Activated CD4-positive, alpha-beta T cell treated with anti-CD3 and anti-CD28 coated beads, Interleukin-2, amount 50 U/mL, for 16 hours (primary cell): ENCODE data around the gene VENTX.

Source experiments
- DNase-seq: peaks from one replicate; pipeline ENCODE4 v3.0.0-alpha.2; 2020

Gene VENTX

DNA sequence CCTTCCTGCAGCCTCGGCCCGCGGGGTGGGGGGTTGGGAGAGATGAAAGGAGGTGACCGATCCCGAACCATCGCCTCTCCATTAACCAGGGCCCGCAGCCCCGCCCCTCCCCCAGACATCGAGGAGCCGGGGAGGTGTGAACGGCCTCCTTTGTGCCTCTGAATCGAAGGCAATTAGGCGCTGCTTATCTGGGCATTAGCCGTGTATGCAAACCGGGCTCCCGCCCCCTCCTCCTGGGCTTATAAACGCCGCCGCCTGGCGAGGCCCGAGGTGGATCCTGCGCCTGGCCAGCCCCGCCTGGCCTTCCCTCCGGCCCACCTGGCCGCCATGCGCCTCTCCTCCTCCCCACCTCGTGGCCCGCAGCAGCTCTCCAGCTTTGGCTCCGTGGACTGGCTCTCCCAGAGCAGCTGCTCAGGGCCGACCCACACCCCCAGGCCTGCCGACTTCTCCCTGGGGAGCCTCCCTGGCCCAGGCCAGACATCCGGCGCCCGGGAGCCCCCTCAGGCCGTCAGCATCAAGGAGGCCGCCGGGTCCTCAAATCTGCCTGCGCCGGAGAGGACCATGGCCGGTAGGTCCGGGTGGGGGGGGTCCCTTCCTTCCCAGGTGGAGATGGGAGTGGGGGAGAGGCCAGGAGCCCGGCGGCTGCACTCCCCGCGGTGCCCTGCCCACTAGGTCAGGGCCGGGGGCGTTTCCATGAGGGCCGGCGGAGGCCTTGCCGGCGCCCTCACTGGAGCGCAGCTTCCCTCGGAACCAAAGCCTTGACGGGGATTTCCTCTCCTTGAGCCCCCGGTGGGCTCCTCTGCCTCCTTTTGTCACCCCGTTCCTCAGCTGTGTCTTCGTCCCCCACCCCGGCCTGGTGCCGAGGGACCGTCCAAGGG lies at the start of gene VENTX:
TSS of gene VENTX (plus strand) at position 268 of the 878 bp plus-strand sequence. CDS start at position 328, 60 bp downstream.
- DNase-seq: no peak

GRCh38 chr10:133187906-133188681 lies 49.6 kb upstream of the VENTX start:
- no peak for DNase-seq

DNA sequence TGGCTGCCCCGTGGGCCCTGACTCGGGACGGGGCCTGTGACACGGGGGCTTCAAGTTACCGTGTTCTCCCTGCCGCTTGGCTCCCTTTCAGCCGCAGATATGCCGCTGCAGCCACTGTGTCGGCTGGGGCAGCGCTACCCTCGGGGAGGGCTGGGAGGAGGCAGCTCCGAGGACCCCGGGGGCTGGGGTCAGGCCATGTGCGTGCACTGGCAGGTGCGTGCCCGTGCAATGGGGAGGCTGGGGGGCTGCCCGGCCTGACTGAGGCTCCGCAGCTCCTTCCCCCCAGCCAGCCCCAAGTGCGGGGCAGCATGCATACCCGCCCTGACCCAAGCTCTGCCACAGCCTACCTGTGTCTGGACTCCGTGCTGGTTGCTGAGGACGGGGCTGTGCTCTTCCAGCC lies 48.4 kb upstream of the VENTX start:
- DNase-seq: no peak

- DNase-seq: no peak
Observed at GRCh38 chr10:133189726-133190125, 47.9 kb upstream of the VENTX start.

GRCh38 chr10:133190225-133190624 lies 47.4 kb upstream of the VENTX start:
- DNase-seq: no peak

GRCh38 chr10:133191651-133192050 lies 46.0 kb upstream of the VENTX start:
- no peak for DNase-seq

DNA sequence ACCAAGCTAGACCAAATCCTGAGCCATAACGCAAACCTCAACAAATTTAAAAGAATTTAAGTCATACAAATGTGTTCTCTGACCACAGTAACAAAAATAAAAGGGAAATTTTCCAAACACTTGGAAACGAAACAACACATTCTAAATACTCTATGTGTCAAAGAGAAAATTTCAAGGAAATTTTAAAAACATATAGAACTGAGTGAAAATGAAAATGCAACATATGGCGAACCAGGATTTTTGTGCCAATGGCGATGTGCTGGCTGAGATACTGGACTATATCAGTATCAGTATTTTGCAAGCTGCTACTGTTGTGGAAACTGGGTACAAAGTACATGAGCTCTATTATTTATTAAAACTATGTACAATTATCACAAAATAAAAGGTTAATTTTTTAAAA lies 43.5 kb upstream of the VENTX start:
- DNase-seq: no peak

DNA sequence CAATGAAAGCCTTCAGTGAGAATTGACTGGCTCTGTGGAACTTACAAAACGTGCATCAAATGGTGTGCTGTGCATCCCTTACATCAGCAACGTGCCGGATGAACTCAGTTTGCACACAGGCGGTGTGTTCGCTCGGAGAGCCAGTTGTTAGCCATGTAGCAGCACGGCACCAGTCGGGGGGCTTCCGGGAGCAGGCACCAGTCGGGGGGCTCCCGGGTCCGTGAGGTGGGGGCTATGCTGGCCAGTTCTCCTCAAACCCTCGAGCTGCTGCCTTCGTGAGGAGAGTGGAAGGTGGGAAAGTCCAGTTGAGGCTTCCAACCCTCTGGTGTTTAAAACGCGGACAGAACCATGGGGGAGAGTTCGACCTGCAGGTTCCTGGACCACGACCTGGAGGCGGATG lies 42.6 kb upstream of the VENTX start:
- no peak for DNase-seq

DNA sequence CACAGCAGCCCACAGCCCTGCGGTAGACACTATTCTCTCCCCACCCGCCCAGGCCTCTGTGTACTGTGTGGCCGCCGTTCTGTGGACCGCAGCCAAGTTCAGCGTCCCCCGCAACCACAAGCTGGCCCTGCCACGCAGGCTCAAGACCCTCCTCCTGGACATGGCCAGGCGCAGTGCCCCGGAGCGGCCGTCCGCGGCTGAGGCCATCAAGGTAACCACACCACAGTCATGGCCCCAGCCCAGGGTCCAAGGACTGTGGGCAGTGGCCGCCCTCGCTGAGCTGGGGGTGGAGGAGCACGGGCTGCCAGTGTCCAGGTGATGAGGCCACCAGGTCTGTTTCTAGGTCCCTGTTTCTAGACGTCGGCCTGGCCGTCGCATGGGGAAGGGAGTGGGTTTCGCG lies 42.0 kb upstream of the VENTX start:
- no peak for DNase-seq

DNA sequence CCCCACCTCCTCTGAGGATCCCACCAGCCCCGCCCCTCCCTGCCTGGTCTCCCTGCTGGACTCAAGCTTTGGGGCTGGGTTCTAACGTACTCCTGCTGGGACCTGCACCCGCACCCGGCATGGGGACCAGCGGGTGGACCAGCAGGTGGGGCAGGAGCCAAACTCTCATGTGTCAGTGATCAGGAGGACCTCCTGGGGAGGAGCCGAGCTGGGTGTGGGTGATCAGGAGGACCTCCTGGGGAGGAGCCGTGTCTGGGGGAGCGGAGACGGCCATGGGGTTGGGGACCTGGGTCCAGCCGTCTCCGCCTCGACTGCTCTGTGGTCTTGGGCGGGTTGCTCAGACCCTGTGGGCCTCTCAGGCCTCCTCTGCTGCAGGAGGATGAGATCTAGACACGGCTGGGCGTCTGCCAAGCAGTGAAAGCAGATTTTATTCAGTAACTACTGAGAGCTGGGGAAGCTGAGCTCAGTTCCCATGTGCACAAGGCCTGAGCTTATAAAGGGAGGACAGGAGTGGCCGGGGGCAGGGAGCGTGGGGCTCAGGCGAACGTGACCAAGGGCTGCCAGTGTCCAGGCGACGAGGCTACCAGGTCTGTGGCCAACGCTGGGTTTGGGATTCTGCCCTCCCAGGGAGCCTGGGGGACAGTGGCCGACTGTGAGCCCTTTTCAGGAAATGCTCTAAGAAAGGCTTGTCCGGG lies 41.3 kb upstream of the VENTX start:
- DNase-seq: no peak

DNA sequence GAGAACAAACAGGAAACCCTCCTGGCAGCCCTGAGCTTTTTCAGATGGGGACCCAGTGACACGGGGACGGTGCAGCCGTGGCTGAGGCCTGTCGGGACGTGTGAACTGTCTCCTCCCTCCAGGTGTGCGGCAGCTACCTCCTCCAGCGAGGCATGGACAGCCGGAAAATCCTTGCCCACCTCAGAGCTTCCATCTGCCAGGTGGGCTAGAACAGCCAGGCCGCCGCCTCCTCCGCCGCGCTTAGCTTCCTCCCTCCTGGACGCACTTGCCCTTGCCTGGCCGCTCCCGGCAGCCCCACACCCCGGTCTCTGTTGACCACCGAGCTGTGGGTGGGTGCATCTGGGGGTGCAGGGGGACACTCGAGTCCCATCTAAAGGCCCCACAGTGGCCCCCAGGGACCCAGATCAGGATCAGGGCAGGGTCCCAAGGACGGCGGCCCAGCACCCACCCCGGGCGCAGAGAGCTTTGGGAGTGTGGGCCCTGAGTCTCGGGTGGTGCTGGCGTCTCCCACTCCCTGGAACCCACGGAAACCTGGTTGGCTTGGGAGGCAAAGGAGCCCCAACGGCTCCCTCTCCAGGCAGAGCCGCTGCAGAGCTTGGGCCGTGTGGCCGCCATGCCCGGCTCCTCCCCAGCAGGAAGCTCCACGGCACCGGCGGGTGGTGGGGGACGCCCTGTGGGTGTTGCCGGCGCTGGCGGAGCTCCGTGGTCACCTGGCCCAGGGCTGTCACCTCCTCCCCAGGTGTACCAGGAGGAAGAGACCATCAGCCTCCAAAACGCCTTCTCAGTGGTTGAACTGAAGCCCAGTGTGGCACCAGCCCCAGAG lies 40.5 kb upstream of the VENTX start:
- DNase-seq: no peak

DNA sequence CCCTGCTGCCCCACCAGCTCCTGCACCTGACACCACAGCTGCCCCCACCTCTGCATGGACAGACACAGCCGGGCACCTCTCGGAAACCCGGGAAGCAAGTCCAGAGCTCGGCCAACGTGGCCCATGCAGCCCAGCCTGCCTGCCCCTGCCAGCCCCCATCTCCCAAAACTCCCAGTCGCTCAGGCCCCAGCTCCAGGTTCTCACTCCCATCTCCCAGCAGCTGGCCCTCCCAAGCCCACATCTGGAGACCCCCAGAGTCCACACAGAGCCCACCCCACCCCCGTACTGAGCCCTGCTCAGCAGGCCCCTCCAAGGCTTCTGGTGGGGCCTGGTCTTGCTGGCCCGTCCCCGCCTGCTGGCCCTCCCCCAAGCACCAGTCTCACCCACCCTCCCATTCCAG lies 39.9 kb upstream of the VENTX start:
- DNase-seq: no peak

DNA sequence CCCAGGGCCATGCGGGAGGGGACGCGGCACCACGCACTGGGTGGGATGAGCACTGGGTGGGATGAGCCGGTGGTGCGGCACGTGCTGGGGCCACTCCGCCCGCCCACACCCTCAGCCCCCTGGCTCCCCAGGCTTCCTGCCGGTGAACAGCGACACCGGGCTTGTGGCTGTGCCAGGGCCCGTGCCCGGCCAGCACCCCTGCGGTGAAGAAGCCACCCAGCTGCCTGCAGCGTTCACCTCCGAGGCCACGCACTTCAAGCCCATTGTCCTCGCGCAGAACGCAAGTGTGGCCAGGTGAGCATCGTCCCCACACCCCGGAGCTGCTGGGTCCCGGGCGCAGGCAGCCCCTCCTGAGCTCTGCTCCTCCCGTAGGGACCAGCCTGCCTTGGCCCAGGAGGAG lies 39.4 kb upstream of the VENTX start:
- no peak for DNase-seq

GRCh38 chr10:133198621-133199487 lies 38.8 kb upstream of the VENTX start:
- no peak for DNase-seq

DNA sequence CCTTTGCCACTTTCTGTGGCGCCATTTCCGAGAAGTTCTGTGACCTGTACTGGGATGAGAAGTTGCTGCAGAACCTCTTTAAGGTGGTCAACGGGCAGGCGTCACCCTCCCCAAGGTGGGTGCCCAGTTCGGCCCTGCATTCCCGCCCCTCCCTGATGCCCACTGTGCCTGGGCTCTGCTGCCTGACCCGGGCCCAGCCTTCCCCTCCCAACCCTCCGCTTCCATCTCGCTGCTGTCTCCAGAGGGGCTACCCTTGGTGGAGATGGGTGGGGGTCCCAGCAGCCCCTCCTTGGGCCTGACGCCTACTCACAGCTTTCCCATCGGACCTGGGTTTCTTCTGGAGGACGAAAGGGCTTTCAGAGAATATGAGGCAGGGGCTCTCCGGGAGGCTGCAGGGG lies 38.2 kb upstream of the VENTX start:
- no peak for DNase-seq

- no peak for DNase-seq
Observed at GRCh38 chr10:133199992-133200611, 37.6 kb upstream of the VENTX start.

- no peak for DNase-seq
Observed at GRCh38 chr10:133200621-133201031, 37.0 kb upstream of the VENTX start.

DNA sequence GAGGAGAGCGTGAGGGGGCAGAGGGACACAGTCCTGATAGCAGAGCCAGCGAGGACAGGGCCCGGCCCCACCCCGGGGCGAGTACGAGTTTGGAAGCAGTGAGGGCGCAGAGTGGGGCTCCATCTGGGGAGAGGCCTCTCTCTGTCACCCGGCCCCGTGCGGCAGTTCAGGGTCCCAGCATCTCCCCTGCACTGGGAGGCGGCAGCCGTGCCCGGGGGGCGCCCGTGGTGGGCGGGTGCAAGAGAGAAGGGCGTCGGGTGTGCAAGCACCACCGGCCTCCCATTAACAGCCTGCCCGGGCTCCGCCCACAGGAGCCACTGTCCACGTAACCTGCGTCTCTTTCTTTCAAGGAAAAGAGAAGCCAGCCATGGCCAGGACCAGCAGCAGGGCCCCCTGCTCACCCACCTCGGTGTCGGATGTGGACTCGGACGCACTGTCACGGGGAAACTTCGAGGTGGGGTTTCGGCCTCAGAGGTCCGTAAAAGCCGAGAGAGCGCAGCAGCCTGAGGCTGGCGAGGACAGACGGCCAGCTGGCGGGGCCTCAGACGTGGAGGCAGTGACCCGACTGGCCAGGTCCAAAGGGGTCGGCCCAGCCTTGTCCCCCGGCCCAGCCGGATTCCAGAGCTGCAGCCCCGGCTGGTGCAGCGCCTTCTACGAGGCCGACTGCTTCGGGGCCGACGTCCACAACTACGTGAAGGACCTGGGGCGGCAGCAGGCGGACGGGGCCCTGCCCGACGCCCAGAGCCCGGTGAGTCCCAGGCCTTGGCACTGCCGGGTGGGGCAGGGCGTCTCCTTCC lies 36.3 kb upstream of the VENTX start:
- DNase-seq: no peak

DNA sequence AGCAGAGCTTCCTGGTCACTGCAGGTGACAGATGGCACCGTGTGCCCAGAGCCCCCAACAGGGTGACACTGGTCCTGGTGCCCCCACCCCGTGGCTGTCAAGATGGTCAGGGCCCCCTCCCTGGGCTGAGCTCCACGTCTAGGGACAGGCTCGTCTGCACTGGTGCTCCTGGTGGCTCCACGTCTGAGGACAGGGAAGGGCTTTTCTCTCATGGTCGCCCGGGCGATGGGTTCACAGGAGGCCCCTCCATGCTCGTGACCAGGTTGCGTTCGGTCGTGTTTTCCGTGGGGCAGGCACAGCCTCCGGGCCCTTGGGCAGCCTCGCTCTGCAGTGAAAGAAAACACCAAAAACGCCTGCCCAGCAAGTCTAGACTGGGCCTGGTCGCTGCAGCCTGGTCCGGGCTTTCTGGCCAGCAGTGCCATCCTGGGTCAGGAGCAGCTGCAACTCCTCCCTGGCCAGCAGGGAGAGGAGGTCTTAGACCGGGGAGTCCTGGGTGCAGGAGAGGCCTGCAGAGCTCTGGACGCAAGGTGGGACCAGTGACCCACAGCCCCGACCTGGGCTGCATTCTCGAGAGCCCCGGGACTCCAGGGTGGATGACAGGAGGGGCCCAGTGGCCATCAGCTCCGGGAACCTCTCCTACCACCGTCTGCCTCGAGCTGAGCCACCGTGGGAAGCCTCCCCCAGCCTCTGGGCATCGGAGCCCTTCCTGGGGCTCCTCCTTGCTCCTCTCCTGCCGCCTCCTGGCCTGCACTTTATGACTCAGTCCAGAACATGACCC lies 35.5 kb upstream of the VENTX start:
- no peak for DNase-seq
